GM12878 (cell line): ENCODE results near the gene PHLPP1. TPM values are rescaled to one million over a fixed set of nuclear protein-coding genes. Genes with fewer than 3 reads are reported as not detected.

ENCODE experiments used
- ATAC-seq: fragments of 200-7000 bp; cut with Tn5 transposase; 3 replicates; pipeline ENCODE4 v1.9.1; 2020; ENCODE audit warnings: mild to moderate bottlenecking, moderate library complexity
- BruUV-seq: library from RNA; stranded (reverse); fragments of 400-500 nt; replicated peaks from 2 replicates; lab custom pipeline; 2021; lab: Mats Ljungman, UMichigan
- CTCF ChIA-PET: fragments of 300-600 bp; sonication (Branson Sonifier 250); formaldehyde crosslinking; extraction: SDS; loops from one replicate; lab custom pipeline; 2021; ENCODE audit warnings: inconsistent platforms; lab: Yijun Ruan, JAX
- POLR2A ChIA-PET: fragments of 350-600 bp; formaldehyde crosslinking; extraction: SDS; loops from one replicate; lab custom pipeline; 2021; ENCODE audit warnings: inconsistent platforms; lab: Charles Lee
- RAD21 ChIA-PET: fragments of 300-600 bp; sonication (Branson Sonifier 250); formaldehyde crosslinking; loops from one replicate; lab custom pipeline; 2023; ENCODE audit warnings: antibody characterized with exemption; ENCODE audit not compliant: unreplicated experiment; lab: Charles Lee
- SMC1A ChIA-PET: fragments of 300-600 bp; sonication (Branson Sonifier 250); formaldehyde crosslinking; loops from one replicate; lab custom pipeline; 2023; ENCODE audit not compliant: unreplicated experiment, uncharacterized antibody; lab: Charles Lee
- DNase-seq: peaks from one replicate; pipeline ENCODE4 v3.0.0-alpha.2; 2011; ENCODE audit warnings: low read depth, low spot score
- FAIRE-seq: peaks from 3 replicates; lab custom pipeline; 2011; peaks lifted over from hg19 to GRCh38; lab: Jason Lieb, UNC
- H2AFZ ChIP-seq: 2 replicates; pipeline ENCODE4 v1.6.0; 2011; ENCODE audit warnings: low read depth, low read length, control low read depth; ENCODE audit not compliant: control insufficient read depth
- H3K27ac ChIP-seq: 2 replicates; pipeline ENCODE4 v1.5.1; 2011; ENCODE audit warnings: control low read depth; ENCODE audit not compliant: control insufficient read depth, insufficient read depth
- H3K27me3 ChIP-seq, 2 experiments: replicated peaks in 1 of 2; 2 replicates each; pipeline versions ENCODE4 v1.6.0 to v1.6.1; 2011; ENCODE audit warnings: low read length in 1 of 2; ENCODE audit not compliant: control insufficient read depth in 2 of 2, insufficient read depth in 2 of 2
- H3K36me3 ChIP-seq, 2 experiments: 2 replicates each; pipeline ENCODE4 v1.5.1; 2011; ENCODE audit warnings: low read length in 1 of 2; ENCODE audit not compliant: control insufficient read depth in 2 of 2, insufficient read depth in 2 of 2
- H3K4me1 ChIP-seq: 2 replicates; pipeline ENCODE4 v1.6.1; 2011; ENCODE audit warnings: mild to moderate bottlenecking, low read length, moderate library complexity, mixed read lengths; ENCODE audit not compliant: control insufficient read depth, insufficient read depth
- H3K4me2 ChIP-seq: 2 replicates; pipeline ENCODE4 v1.6.0; 2011; ENCODE audit warnings: control low read depth; ENCODE audit not compliant: control insufficient read depth, insufficient read depth
- H3K4me3 ChIP-seq: fragments of 200-600 bp; sonication (generic); 2 replicates; pipeline ENCODE4 v1.5.1; 2016
- H3K79me2 ChIP-seq: 2 replicates; pipeline ENCODE4 v1.6.0; 2011; ENCODE audit warnings: low read length; ENCODE audit not compliant: control insufficient read depth, insufficient read depth
- H3K9ac ChIP-seq: 2 replicates; pipeline ENCODE4 v1.8.0; 2011; ENCODE audit warnings: low read length, control low read depth, mixed read lengths; ENCODE audit not compliant: control insufficient read depth, insufficient read depth
- H3K9me3 ChIP-seq: replicated peaks from 3 replicates; pipeline ENCODE4 v1.5.1; 2011; ENCODE audit warnings: mild to moderate bottlenecking, low read length; ENCODE audit not compliant: control insufficient read depth, insufficient read depth
- H4K20me1 ChIP-seq: 2 replicates; pipeline ENCODE4 v1.6.0; 2011; ENCODE audit not compliant: control insufficient read depth, insufficient read depth
- IKZF1 ChIP-seq: fragments of 450-650 bp; conservative IDR thresholded peaks from 2 replicates; pipeline ENCODE4 v1.6.1; 2017; ENCODE audit warnings: antibody characterized with exemption, mild to moderate bottlenecking
- IKZF2 ChIP-seq, 2 experiments: fragments of 450-650 bp; IDR thresholded peaks; 2 replicates each; pipeline ENCODE4 v1.6.1; 2017; ENCODE audit warnings: mild to moderate bottlenecking in 2 of 2, moderate library complexity in 2 of 2
- MEF2B ChIP-seq: fragments of 450-650 bp; IDR thresholded peaks from 2 replicates; pipeline ENCODE4 v1.6.1; 2018; ENCODE audit warnings: mild to moderate bottlenecking, moderate library complexity; ENCODE audit not compliant: partially characterized antibody, poor library complexity, severe bottlenecking
- MTA2 ChIP-seq: fragments of 450-650 bp; IDR thresholded peaks from 2 replicates; pipeline ENCODE4 v1.6.1; 2016; ENCODE audit warnings: low read depth, mild to moderate bottlenecking, moderate library complexity
- SUZ12 ChIP-seq: fragments of 200-600 bp; sonication (generic); IDR thresholded peaks from one replicate; pipeline ENCODE4 v1.6.1; 2018; ENCODE audit warnings: antibody characterized with exemption, mild to moderate bottlenecking; ENCODE audit not compliant: unreplicated experiment
- TAF1 ChIP-seq: IDR thresholded peaks from 2 replicates; pipeline ENCODE4 v1.6.1; 2011; ENCODE audit warnings: mild to moderate bottlenecking, low read depth, low read length, borderline replicate concordance
- YY1 ChIP-seq: IDR thresholded peaks from 2 replicates; pipeline ENCODE4 v1.6.1; 2011; ENCODE audit warnings: low read depth, mild to moderate bottlenecking, low read length
- WGBS: methylation state at CpG from one replicate; pipeline ENCODE4 v1.1.6; 2016; ENCODE audit warnings: low lambda C conversion rate; ENCODE audit not compliant: insufficient replicate concordance, insufficient coverage; ENCODE audit errors: missing lambda C conversion rate; 5-methylcytosine and 5-hydroxymethylcytosine counted together
- in situ Hi-C: fragments of 300-500 bp; cut with MboI; formaldehyde crosslinking; loops from 9 replicates; pipeline ENCODE4 v1.14.3; 2018; ENCODE audit warnings: mixed read lengths
- intact Hi-C: fragments of 100-400 bp; cut with micrococcal nuclease; formaldehyde crosslinking; loops from one replicate; pipeline ENCODE4 v1.14.2; 2022; ENCODE audit not compliant: unreplicated experiment
- polyA plus RNA-seq, 11 experiments: library from polyadenylated mRNA; depleted of rRNA in 4 of 11; unstranded in 6 of 11; stranded (reverse) in 5 of 11; fragments of >200 nt; fragmentation: Nextera tagmentation in 4 of 11; fragmentation: Illumina TruSeq in 1 of 11; extraction: Ambion mirVana in 4 of 11; extraction: Trizol in 1 of 11; gene quantifications; 1 replicate in 1 of 11; 2 replicates in 10 of 11; pipeline versions ENCODE4 v1.2.1 to v1.2.3, GENCODE V29; 2011 to 2016; ENCODE audit warnings: inconsistent platforms in 2 of 11, missing spikeins in 2 of 11, low read depth in 1 of 11
- total RNA-seq, 4 experiments: library from RNA; depleted of rRNA in 3 of 4; stranded (reverse); fragments of >200 nt in 3 of 4; fragmentation: Illumina TruSeq in 1 of 4; extraction: Trizol in 1 of 4; gene quantifications; 2 replicates each; pipeline versions ENCODE4 v1.2.1 to v1.2.3, GENCODE V29; 2013 to 2021
- TF ChIP-seq, protein P1 (sequence below): fragments of 450-650 bp; conservative IDR thresholded peaks from 2 replicates; pipeline ENCODE4 v1.6.1; 2017; ENCODE audit warnings: mild to moderate bottlenecking, moderate library complexity
- TF ChIP-seq, protein P2 (sequence below): fragments of 450-650 bp; IDR thresholded peaks from 2 replicates; pipeline ENCODE4 v1.6.1; 2018; ENCODE audit warnings: borderline replicate concordance, mild to moderate bottlenecking; ENCODE audit not compliant: partially characterized antibody
- TF ChIP-seq, protein P3 (sequence below), 3 experiments: IDR thresholded peaks in 2 of 3; conservative IDR thresholded peaks in 1 of 3; 2 replicates each; pipeline ENCODE4 v1.5.1; 2011; ENCODE audit warnings: low read depth in 3 of 3, low read length in 3 of 3, mild to moderate bottlenecking in 3 of 3, control low read depth in 2 of 3, moderate library complexity in 2 of 3, inconsistent platforms in 1 of 3, mixed read lengths in 1 of 3; ENCODE audit not compliant: control insufficient read depth in 2 of 3, insufficient read depth in 1 of 3; ENCODE audit errors: extremely low read depth in 1 of 3

PHLPP1 gene
- total and polyA plus RNA-seq, 10 of the 15 experiments (the other 5 are each of a cell fraction or from before 2014, with no cell fraction given): 0.42 to 7.0 (median 1.9) TPM

DNA sequence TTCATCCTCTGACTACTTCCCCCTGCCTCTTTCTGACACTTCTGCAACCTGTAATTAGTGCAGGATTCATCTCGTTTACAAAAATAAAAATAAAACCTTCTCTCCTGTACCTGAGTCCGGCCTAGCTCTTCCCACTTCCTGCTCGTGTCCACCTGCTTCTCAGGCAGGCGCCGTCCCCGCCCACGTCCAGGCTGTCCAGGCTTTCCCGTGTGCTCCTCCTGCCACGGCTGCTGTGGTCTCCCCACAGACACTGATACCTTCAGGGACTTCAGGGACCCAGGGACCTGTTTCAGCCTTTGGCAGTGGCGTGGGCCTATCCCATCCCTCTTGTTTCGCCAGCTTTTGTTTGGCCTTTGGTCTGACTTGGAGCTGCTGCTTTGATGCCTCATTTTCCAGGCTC is 272.5 kb downstream of the PHLPP1 start (continued):
- TF ChIP-seq, protein P1, sequence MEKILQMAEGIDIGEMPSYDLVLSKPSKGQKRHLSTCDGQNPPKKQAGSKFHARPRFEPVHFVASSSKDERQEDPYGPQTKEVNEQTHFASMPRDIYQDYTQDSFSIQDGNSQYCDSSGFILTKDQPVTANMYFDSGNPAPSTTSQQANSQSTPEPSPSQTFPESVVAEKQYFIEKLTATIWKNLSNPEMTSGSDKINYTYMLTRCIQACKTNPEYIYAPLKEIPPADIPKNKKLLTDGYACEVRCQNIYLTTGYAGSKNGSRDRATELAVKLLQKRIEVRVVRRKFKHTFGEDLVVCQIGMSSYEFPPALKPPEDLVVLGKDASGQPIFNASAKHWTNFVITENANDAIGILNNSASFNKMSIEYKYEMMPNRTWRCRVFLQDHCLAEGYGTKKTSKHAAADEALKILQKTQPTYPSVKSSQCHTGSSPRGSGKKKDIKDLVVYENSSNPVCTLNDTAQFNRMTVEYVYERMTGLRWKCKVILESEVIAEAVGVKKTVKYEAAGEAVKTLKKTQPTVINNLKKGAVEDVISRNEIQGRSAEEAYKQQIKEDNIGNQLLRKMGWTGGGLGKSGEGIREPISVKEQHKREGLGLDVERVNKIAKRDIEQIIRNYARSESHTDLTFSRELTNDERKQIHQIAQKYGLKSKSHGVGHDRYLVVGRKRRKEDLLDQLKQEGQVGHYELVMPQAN: no peak
- no peak for TF ChIP-seq YY1
- TF ChIP-seq MEF2B: no peak

DNA sequence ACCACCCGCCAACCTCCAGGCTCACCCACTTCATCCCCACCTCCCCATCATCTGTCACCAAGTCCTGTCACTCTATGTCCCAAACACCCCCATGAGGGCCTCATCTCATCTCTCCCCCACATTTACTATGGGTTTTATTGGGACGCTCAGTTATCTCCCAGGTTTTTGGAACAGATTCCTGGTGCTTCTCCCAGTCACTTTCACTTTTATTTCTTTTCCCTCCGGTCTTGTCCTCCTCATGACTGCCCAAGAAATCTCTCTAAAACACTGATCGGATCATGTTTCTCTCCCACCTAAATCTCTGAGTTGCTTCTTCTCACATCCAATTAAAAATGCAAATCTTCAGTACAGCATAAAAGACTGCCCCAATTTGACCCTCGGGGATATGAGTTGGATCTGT is 273.1 kb downstream of the PHLPP1 start:
- no TSS peak for BruUV-seq
- Histone ChIP-seq H2AFZ (no peak overlapping the region), H3K4me2 (no peak overlapping the region), H3K79me2 (no peaks in the 10 kb centered on the region), H3K27me3 (no peaks in the 10 kb centered on the region; a peak in 1 of 4 replicates), H3K36me3 (no peaks in the 10 kb centered on the region), H3K4me3 (no peak overlapping the region), H3K9ac (no peak overlapping the region), H3K9me3 (no peaks in the 10 kb centered on the region), H3K27ac (no peak overlapping the region), H4K20me1 (no peaks in the 10 kb centered on the region), H3K4me1 (no peaks in the 10 kb centered on the region)
- TF ChIP-seq MTA2 (no peak), TAF1 (no peak), IKZF2 (IDR thresholded peaks at IDR 0.05) (no peak), IKZF1 (no peak), SUZ12 (no peak)
- TF ChIP-seq, protein P2, sequence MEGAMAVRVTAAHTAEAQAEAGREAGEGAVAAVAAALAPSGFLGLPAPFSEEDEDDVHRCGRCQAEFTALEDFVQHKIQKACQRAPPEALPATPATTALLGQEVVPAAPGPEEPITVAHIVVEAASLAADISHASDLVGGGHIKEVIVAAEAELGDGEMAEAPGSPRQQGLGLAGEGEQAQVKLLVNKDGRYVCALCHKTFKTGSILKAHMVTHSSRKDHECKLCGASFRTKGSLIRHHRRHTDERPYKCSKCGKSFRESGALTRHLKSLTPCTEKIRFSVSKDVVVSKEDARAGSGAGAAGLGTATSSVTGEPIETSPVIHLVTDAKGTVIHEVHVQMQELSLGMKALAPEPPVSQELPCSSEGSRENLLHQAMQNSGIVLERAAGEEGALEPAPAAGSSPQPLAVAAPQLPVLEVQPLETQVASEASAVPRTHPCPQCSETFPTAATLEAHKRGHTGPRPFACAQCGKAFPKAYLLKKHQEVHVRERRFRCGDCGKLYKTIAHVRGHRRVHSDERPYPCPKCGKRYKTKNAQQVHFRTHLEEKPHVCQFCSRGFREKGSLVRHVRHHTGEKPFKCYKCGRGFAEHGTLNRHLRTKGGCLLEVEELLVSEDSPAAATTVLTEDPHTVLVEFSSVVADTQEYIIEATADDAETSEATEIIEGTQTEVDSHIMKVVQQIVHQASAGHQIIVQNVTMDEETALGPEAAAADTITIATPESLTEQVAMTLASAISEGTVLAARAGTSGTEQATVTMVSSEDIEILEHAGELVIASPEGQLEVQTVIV: no peak
- TF ChIP-seq, protein P3, sequence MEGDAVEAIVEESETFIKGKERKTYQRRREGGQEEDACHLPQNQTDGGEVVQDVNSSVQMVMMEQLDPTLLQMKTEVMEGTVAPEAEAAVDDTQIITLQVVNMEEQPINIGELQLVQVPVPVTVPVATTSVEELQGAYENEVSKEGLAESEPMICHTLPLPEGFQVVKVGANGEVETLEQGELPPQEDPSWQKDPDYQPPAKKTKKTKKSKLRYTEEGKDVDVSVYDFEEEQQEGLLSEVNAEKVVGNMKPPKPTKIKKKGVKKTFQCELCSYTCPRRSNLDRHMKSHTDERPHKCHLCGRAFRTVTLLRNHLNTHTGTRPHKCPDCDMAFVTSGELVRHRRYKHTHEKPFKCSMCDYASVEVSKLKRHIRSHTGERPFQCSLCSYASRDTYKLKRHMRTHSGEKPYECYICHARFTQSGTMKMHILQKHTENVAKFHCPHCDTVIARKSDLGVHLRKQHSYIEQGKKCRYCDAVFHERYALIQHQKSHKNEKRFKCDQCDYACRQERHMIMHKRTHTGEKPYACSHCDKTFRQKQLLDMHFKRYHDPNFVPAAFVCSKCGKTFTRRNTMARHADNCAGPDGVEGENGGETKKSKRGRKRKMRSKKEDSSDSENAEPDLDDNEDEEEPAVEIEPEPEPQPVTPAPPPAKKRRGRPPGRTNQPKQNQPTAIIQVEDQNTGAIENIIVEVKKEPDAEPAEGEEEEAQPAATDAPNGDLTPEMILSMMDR (IDR thresholded peaks at IDR 0.05 in 2 of 3, conservative IDR thresholded peaks at IDR 0.05 in 1 of 3; ENCODE audit: control insufficient read depth in 2 of 3, extremely low read depth in 1 of 3, insufficient read depth in 1 of 3, low read depth in 3 of 3, low read length in 3 of 3): no peak
- ChIA-PET CTCF (no interaction called here), POLR2A (no interaction called here), SMC1A (no interaction called here), RAD21 (no interaction called here)
- intact Hi-C loops: loop anchor here (10.0 kb wide), 1 partner anchor 804 kb away; the partner anchor contains the start of genes PIGN and RELCH
- FAIRE-seq: no peak
- ATAC-seq: no peak
- no peak for DNase-seq
- 37% methylated on average over 4 of the region's 5 CpGs for WGBS
- in situ Hi-C loops: no loop called here
